GM12878 (cell line): ENCODE data around the gene PTK7. TPM values are rescaled to one million over a fixed set of nuclear protein-coding genes. Genes with fewer than 3 reads are reported as not detected.
A peak's percentile ranks its signal among the peaks of the same experiment; 100 is the strongest.

Source experiments
- ATF7 ChIP-seq: fragments of 450-650 bp; IDR thresholded peaks from 2 replicates; pipeline ENCODE4 v1.6.1; 2016; ENCODE audit warnings: low read depth, mild to moderate bottlenecking
- BMI1 ChIP-seq: fragments of 450-650 bp; IDR thresholded peaks from 2 replicates; pipeline ENCODE4 v1.6.1; 2016; ENCODE audit warnings: mild to moderate bottlenecking, moderate library complexity, borderline replicate concordance
- BRCA1 ChIP-seq: IDR thresholded peaks from 2 replicates; pipeline ENCODE4 v1.6.1; 2011; ENCODE audit warnings: low read depth, low read length, improper control_type of control experiment
- CBX3 ChIP-seq: fragments of 200-600 bp; sonication (generic); IDR thresholded peaks from 2 replicates; pipeline ENCODE4 v1.6.1; 2016; ENCODE audit warnings: low read depth, borderline replicate concordance
- CHD1 ChIP-seq: IDR thresholded peaks from 2 replicates; pipeline ENCODE4 v1.6.1; 2012; ENCODE audit warnings: low read depth, low read length, improper control_type of control experiment
- CREM ChIP-seq: IDR thresholded peaks from 2 replicates; pipeline ENCODE4 v1.6.1; 2014; ENCODE audit warnings: antibody characterized with exemption, low read depth
- CUX1 ChIP-seq: IDR thresholded peaks from 2 replicates; pipeline ENCODE4 v1.6.1; 2012; ENCODE audit warnings: improper control_type of control experiment, low read depth, low read length; ENCODE audit not compliant: insufficient replicate concordance
- DPF2 ChIP-seq: fragments of 450-650 bp; IDR thresholded peaks from 2 replicates; pipeline ENCODE4 v1.6.1; 2017; ENCODE audit warnings: mild to moderate bottlenecking
- IKZF1 ChIP-seq: fragments of 450-650 bp; conservative IDR thresholded peaks from 2 replicates; pipeline ENCODE4 v1.6.1; 2017; ENCODE audit warnings: antibody characterized with exemption, mild to moderate bottlenecking
- KDM1A ChIP-seq: fragments of 200-600 bp; sonication (generic); IDR thresholded peaks from 2 replicates; pipeline ENCODE4 v1.6.1; 2016; ENCODE audit warnings: borderline replicate concordance
- MEF2B ChIP-seq: fragments of 450-650 bp; IDR thresholded peaks from 2 replicates; pipeline ENCODE4 v1.6.1; 2018; ENCODE audit warnings: mild to moderate bottlenecking, moderate library complexity; ENCODE audit not compliant: partially characterized antibody, poor library complexity, severe bottlenecking
- MYC ChIP-seq: IDR thresholded peaks from 2 replicates; pipeline ENCODE4 v1.6.1; 2011; ENCODE audit warnings: mild to moderate bottlenecking, low read length, moderate library complexity, inconsistent platforms; ENCODE audit not compliant: insufficient read depth, insufficient replicate concordance, insufficient read length, severe bottlenecking
- NR2C1 ChIP-seq: fragments of 450-650 bp; IDR thresholded peaks from 2 replicates; pipeline ENCODE4 v1.6.1; 2017; ENCODE audit warnings: antibody characterized with exemption, mild to moderate bottlenecking, moderate library complexity
- PML ChIP-seq: IDR thresholded peaks from 2 replicates; pipeline ENCODE4 v1.6.1; 2012; ENCODE audit warnings: low read length, inconsistent platforms
- POLR2AphosphoS2 ChIP-seq: IDR thresholded peaks from 2 replicates; pipeline ENCODE4 v1.6.1; 2011; ENCODE audit warnings: low read depth, mild to moderate bottlenecking, low read length, improper control_type of control experiment, moderate library complexity
- RBBP5 ChIP-seq: fragments of 200-600 bp; sonication (generic); conservative IDR thresholded peaks from 2 replicates; pipeline ENCODE4 v1.6.1; 2016
- RFX5 ChIP-seq: IDR thresholded peaks from 2 replicates; pipeline ENCODE4 v1.6.1; 2011; ENCODE audit warnings: low read depth, low read length, improper control_type of control experiment
- SIX5 ChIP-seq: IDR thresholded peaks from 2 replicates; pipeline ENCODE4 v1.6.1; 2011; ENCODE audit warnings: mild to moderate bottlenecking, low read depth, low read length, moderate library complexity; ENCODE audit not compliant: severe bottlenecking
- SMARCA5 ChIP-seq: fragments of 450-650 bp; IDR thresholded peaks from 2 replicates; pipeline ENCODE4 v1.6.1; 2017; ENCODE audit warnings: mild to moderate bottlenecking
- YBX1 ChIP-seq: fragments of 450-650 bp; IDR thresholded peaks from 2 replicates; pipeline ENCODE4 v1.6.1; 2016; ENCODE audit warnings: antibody characterized with exemption
- ZNF384 ChIP-seq: IDR thresholded peaks from 2 replicates; pipeline ENCODE4 v1.6.1; 2012; ENCODE audit warnings: low read depth, mild to moderate bottlenecking, low read length, improper control_type of control experiment, borderline replicate concordance
- ZNF687 ChIP-seq: fragments of 450-650 bp; IDR thresholded peaks from 2 replicates; pipeline ENCODE4 v1.6.1; 2017; ENCODE audit warnings: mild to moderate bottlenecking, moderate library complexity
- ZSCAN29 ChIP-seq: fragments of 450-650 bp; IDR thresholded peaks from 2 replicates; pipeline ENCODE4 v1.6.1; 2017; ENCODE audit warnings: mild to moderate bottlenecking, moderate library complexity
- polyA plus RNA-seq, 11 experiments: library from polyadenylated mRNA; depleted of rRNA in 4 of 11; unstranded in 6 of 11; stranded (reverse) in 5 of 11; fragments of >200 nt; fragmentation: Nextera tagmentation in 4 of 11; fragmentation: Illumina TruSeq in 1 of 11; extraction: Ambion mirVana in 4 of 11; extraction: Trizol in 1 of 11; gene quantifications; 1 replicate in 1 of 11; 2 replicates in 10 of 11; pipeline versions ENCODE4 v1.2.1 to v1.2.3, GENCODE V29; 2011 to 2016; ENCODE audit warnings: inconsistent platforms in 2 of 11, missing spikeins in 2 of 11, low read depth in 1 of 11
- total RNA-seq, 4 experiments: library from RNA; depleted of rRNA in 3 of 4; stranded (reverse); fragments of >200 nt in 3 of 4; fragmentation: Illumina TruSeq in 1 of 4; extraction: Trizol in 1 of 4; gene quantifications; 2 replicates each; pipeline versions ENCODE4 v1.2.1 to v1.2.3, GENCODE V29; 2013 to 2021

Gene PTK7
- total and polyA plus RNA-seq, 10 of the 15 experiments (the other 5 are each of a cell fraction or from before 2014, with no cell fraction given): 0.18 to 14.4 (median 3.3) TPM; not detected in 1

- TF ChIP-seq ZNF687 (no peak), SIX5 (peak; percentile 32), BRCA1 (no peak), CHD1 (no peak), KDM1A (no peak), PML (no peak), IKZF1 (peak; percentile 82), BMI1 (peak; percentile 94), YBX1 (no peak), SMARCA5 (no peak), MEF2B (peak; percentile 60), CUX1 (no peak), ATF7 (peak; percentile 53; the same call in 1 of the 2 replicates), ZSCAN29 (no peak), POLR2AphosphoS2 (no peak), MYC (no peak), CREM (peak; percentile 28; the same call in 1 of the 2 replicates), RBBP5 (no peak), ZNF384 (no peak), NR2C1 (no peak), RFX5 (peak; percentile 86), CBX3 (no peak), DPF2 (peak; percentile 70)
These were observed 98.4 kb downstream of the PTK7 start (continued) for GRCh38 chr6:43174263-43175112.
